ENCODE results near the gene DNASE1L1. TPM values are rescaled to one million over a fixed set of nuclear protein-coding genes. Genes with fewer than 3 reads are reported as not detected.

The DNASE1L1 gene
- total RNA-seq, 1 experiment from 2014 or later: 8.8 TPM

DNA sequence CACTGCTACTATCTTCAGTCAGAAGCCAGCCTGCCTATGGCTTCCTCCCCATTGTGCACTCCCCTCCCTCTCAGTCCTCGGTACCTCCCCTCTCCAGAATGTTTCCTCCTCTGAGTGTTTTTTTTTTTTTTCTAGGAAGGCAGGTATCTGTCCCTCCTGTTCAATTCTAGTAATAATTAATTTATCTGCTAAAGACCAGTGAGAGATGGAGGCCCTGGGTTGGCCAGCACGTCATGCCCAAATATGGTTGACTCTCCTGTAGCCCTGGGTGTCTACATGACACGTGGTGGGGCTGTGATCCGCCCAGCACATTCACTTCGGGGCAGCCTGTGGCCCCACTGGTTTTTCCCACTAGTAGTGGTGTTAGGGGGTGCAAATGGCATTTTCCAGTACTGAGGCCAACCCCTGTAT, 36.4 kb downstream of the DNASE1L1 start:
- CTCF ChIA-PET: interaction anchor here (0.6 to 2.0 kb wide), 10 partner anchors 9 to 169 kb away, joined by 3 to 18 read pairs (median 4); partner anchors contain the start of genes RPL10 and SLC10A3
- POLR2A ChIA-PET: interaction anchor here (1.1 to 1.2 kb wide), 2 partner anchors 25 to 39 kb away, joined by 4 to 12 read pairs; partner anchors contain the start of gene TAFAZZIN
- TF ChIP-seq, protein P1, sequence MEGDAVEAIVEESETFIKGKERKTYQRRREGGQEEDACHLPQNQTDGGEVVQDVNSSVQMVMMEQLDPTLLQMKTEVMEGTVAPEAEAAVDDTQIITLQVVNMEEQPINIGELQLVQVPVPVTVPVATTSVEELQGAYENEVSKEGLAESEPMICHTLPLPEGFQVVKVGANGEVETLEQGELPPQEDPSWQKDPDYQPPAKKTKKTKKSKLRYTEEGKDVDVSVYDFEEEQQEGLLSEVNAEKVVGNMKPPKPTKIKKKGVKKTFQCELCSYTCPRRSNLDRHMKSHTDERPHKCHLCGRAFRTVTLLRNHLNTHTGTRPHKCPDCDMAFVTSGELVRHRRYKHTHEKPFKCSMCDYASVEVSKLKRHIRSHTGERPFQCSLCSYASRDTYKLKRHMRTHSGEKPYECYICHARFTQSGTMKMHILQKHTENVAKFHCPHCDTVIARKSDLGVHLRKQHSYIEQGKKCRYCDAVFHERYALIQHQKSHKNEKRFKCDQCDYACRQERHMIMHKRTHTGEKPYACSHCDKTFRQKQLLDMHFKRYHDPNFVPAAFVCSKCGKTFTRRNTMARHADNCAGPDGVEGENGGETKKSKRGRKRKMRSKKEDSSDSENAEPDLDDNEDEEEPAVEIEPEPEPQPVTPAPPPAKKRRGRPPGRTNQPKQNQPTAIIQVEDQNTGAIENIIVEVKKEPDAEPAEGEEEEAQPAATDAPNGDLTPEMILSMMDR (IDR thresholded peaks at IDR 0.05; ENCODE audit: insufficient read depth in 1 of 2, low read depth in 1 of 2, low read length in 1 of 2, severe bottlenecking in 1 of 2, unreplicated experiment in 1 of 2): no peak
- peak overlapping the region; percentile 48 for H3K27ac Mint-ChIP-seq (ENCODE audit: unreplicated experiment)
- no peaks in the 10 kb centered on the region for H3K9me3 Mint-ChIP-seq (ENCODE audit: unreplicated experiment)
- H3K27me3 ChIP-seq (replicated peaks; ENCODE audit: control insufficient read depth, insufficient read depth, low read length): no peaks in the 10 kb centered on the region
- no peaks in the 10 kb centered on the region for H3K9me3 ChIP-seq
- no TSS peak for BruUV-seq (replicated peaks)
- intact Hi-C loops (cut with micrococcal nuclease; ENCODE audit: unreplicated experiment): loop anchor here (1.0 to 10.0 kb wide), 3 partner anchors 162 to 580 kb away; partner anchors contain the start of genes HCFC1, IDH3G, SSR4 and TMEM187
- H3K4me1 ChIP-seq: peaks cover 22% of the 10 kb centered on the region
- H3K27me3 Mint-ChIP-seq (ENCODE audit: insufficient read depth, unreplicated experiment): no peaks in the 10 kb centered on the region
- H3K4me1 Mint-ChIP-seq (ENCODE audit: low read depth, unreplicated experiment): no peaks in the 10 kb centered on the region
- peak overlapping the region; percentile 46 for H3K4me3 Mint-ChIP-seq (ENCODE audit: unreplicated experiment)
- H3K4me3 ChIP-seq (ENCODE audit: low read depth, low read length): no peak overlapping the region
- DNase-seq: peak in 1 of 2 experiments; percentile 54
- H3K36me3 ChIP-seq (ENCODE audit: control insufficient read depth, insufficient read depth, low read length): 0 out of 2 replicates have a peak, but pooled peaks cover 2% of the 10 kb centered on the region
- peaks cover 37% of the 10 kb centered on the region for H3K36me3 Mint-ChIP-seq (ENCODE audit: insufficient read depth, unreplicated experiment)

DNA sequence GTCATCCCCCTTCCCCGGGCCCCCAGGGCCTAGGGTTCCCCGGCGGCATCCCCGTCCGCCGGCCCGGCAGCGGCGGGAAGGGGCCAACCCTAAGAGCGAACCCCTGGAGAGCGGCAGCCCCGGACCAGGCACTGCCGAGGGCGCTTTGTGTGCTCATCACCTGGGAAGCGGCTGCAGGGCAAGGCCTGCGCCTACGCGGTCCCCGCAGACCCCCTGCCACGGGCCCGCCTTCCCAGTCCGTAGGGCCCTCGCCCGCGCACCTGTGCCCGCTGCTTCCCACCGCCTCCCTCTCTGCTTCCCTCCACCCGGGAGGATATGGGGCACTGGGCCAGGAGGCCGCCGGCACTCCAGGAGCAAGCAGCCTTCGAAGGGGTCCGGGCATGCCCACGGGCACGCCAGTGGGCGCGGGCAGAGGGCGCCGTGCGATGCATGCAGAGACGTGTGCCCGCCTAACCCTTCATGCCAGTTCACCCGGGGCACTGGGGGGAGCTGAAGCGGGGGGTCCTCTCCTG, 37.2 kb downstream of the DNASE1L1 start:
- Mint-ChIP-seq H3K27ac (ENCODE audit: unreplicated experiment) (no peak overlapping the region), H3K9me3 (ENCODE audit: unreplicated experiment) (no peaks in the 10 kb centered on the region), H3K36me3 (ENCODE audit: insufficient read depth, unreplicated experiment) (peaks cover 43% of the 10 kb centered on the region), H3K27me3 (ENCODE audit: insufficient read depth, unreplicated experiment) (no peaks in the 10 kb centered on the region), H3K4me3 (ENCODE audit: unreplicated experiment) (peak overlapping the region; percentile 46), H3K4me1 (ENCODE audit: low read depth, unreplicated experiment) (no peaks in the 10 kb centered on the region)
- no peak for DNase-seq
- Histone ChIP-seq H3K9me3 (no peaks in the 10 kb centered on the region), H3K27me3 (replicated peaks; ENCODE audit: control insufficient read depth, insufficient read depth, low read length) (no peaks in the 10 kb centered on the region), H3K36me3 (ENCODE audit: control insufficient read depth, insufficient read depth, low read length) (peaks cover 1% of the 10 kb centered on the region; the same call in 1 of the 2 replicates), H3K4me3 (ENCODE audit: low read depth, low read length) (peak overlapping the region; percentile 39), H3K4me1 (peaks cover 22% of the 10 kb centered on the region)
- ChIA-PET CTCF (no interaction called here), POLR2A (no interaction called here)
- BruUV-seq (replicated peaks): no TSS peak
- TF ChIP-seq, protein P1 (IDR thresholded peaks at IDR 0.05; ENCODE audit: insufficient read depth in 1 of 2, low read depth in 1 of 2, low read length in 1 of 2, severe bottlenecking in 1 of 2, unreplicated experiment in 1 of 2): no peak
- intact Hi-C loops (cut with micrococcal nuclease; ENCODE audit: unreplicated experiment): loop anchor here (5.0 to 10.0 kb wide), 2 partner anchors 397 to 580 kb away; partner anchors contain the start of genes HCFC1, IDH3G, SSR4 and TMEM187

DNA sequence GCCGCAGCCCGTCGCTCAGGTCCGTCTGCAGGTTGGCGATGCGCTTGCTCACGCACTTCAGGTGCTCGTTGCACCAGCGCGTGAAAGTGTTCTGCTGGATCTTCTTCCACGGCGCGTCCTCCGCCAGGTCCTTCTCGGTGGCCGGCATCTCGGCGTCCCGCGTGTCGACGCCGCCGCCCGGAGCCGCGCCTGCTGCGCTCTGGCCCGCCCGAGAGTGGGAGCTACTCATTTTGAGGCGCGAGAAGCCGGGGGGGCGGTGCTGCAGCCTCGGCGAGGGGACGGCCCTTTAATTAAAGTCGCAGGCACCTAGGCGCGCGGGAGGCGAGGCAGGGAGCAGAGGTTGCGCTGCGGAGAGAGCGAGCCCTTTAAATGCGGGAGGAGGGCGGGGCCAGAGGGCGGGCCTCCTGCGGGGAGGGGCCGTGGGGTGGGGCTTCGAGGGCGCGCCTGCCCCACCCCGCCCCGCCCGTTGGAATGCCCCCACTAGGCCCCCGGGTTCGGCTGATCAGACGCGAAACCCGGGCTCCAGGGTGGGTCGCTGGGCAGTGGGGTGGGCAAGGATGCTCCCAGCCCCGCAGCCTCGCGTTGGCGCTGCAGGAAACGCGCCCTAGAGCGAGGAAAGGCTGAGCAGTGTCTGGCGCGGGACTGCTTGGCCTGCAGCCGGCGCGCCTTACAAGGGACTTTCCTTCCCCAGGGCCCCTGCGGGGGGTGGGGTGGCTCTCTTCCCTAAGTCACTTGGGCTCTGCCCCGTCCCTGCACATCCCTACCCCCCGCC, 37.9 kb downstream of the DNASE1L1 start:
- H3K27ac Mint-ChIP-seq (ENCODE audit: unreplicated experiment): peak overlapping the region; percentile 61
- Histone ChIP-seq H3K4me1 (peaks cover 22% of the 10 kb centered on the region), H3K4me3 (ENCODE audit: low read depth, low read length) (peak overlapping the region; percentile 98), H3K27me3 (replicated peaks; ENCODE audit: control insufficient read depth, insufficient read depth, low read length) (no peaks in the 10 kb centered on the region), H3K9me3 (no peaks in the 10 kb centered on the region), H3K36me3 (ENCODE audit: control insufficient read depth, insufficient read depth, low read length) (no peaks in the 10 kb centered on the region; the same call in 1 of the 2 replicates)
- no TSS peak for BruUV-seq (replicated peaks)
- H3K9me3 Mint-ChIP-seq (ENCODE audit: unreplicated experiment): no peaks in the 10 kb centered on the region
- no peaks in the 10 kb centered on the region for H3K27me3 Mint-ChIP-seq (ENCODE audit: insufficient read depth, unreplicated experiment)
- peak overlapping the region; percentile 83 for H3K4me3 Mint-ChIP-seq (ENCODE audit: unreplicated experiment)
- DNase-seq: peak; percentile 92 to 93
- TF ChIP-seq, protein P1 (IDR thresholded peaks at IDR 0.05; ENCODE audit: insufficient read depth in 1 of 2, low read depth in 1 of 2, low read length in 1 of 2, severe bottlenecking in 1 of 2, unreplicated experiment in 1 of 2): no peak
- CTCF ChIA-PET: interaction anchor here (0.6 kb wide), 1 partner anchor 40 kb away, joined by 5 read pairs; no protein-coding TSS in a partner anchor
- intact Hi-C loops (cut with micrococcal nuclease; ENCODE audit: unreplicated experiment): loop anchor here (5.0 to 10.0 kb wide), 2 partner anchors 396 to 579 kb away; partner anchors contain the start of genes HCFC1, IDH3G, SSR4 and TMEM187
- peaks cover 47% of the 10 kb centered on the region for H3K36me3 Mint-ChIP-seq (ENCODE audit: insufficient read depth, unreplicated experiment)
- H3K4me1 Mint-ChIP-seq (ENCODE audit: low read depth, unreplicated experiment): no peaks in the 10 kb centered on the region
- POLR2A ChIA-PET: interaction anchor here (0.6 to 1.0 kb wide), 7 partner anchors 8 to 580 kb away, joined by 3 to 10 read pairs (median 4); partner anchors contain the start of genes EMD, IDH3G, RPL10 and SLC10A3

Data from Caco-2 (cell line).